NCI-H82 (cell line): ENCODE results near the gene TERC.
A peak's percentile ranks its signal among the peaks of the same experiment; 100 is the strongest.

Experiments
- DNase-seq: peaks from one replicate; lab custom pipeline; 2025; lab: John Stamatoyannopoulos, UW

Gene TERC

DNA sequence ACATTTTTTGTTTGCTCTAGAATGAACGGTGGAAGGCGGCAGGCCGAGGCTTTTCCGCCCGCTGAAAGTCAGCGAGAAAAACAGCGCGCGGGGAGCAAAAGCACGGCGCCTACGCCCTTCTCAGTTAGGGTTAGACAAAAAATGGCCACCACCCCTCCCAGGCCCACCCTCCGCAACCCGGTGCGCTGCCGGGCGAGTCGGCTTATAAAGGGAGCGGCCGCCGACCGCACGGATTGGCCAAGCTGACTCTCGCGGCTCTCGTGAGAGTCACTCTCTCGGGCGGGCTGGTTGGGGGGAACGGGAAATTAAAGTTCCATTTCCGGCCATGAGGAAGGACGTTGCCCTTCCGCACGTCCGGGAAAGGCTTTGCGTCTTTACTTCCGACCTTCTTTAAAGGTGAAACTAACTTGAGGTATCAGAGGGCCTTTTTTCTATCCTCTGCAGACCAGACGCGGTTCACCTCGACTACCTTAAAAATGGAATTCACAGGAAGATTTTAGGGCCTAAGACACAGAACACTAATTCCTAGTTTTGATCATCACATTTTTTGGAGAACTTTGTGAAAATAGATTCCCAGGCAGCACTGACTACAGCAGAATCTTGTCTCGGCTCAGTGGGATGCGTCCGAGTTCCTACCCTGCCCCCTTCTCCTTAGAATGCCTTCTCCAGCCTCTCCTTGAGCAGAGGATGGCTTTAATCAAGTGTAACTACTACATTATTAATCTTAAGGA lies at the start of gene TERC:
Gene TERC (minus strand): TSS at position 179 of the 731 bp plus-strand sequence.
- peak; percentile 85 for DNase-seq

DNA sequence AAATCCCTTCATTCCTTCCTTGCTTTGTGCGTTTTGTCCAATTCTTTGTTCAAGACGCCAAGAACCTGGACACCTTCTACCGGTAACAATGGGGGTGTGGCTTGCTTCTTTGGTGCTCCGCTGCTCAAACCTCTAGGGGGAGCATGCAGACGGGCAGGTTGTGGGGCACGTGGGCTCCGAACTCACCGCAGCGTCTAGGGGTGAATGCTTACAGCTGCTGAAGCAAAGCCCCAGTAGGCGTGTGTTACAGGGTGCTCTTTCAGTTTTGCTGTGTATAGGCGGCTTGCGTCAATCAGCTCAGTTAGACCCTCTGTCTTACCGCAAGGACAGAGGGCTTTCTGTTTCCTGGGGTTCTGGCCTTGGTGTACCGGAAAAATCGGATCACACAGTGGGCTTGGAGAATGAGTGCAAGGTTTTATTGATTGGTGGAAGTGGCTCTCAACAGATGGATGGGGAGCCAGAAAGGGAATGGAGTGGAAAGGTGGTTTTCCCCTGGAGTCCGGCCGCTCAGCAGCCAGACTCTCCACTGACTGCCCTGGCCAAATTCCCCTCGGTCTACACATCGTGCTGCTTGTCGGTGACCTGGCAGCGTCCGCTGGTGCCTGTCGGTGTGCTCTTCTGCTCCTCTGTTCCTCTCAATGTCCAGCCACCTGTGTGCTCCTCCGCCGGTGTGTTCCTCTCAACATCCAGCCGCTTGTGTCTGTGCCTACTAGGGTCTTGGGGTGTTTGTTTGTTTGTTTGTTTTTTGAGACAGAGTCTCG lies 49.1 kb upstream of the TERC start:
- peak; percentile 46 for DNase-seq

DNA sequence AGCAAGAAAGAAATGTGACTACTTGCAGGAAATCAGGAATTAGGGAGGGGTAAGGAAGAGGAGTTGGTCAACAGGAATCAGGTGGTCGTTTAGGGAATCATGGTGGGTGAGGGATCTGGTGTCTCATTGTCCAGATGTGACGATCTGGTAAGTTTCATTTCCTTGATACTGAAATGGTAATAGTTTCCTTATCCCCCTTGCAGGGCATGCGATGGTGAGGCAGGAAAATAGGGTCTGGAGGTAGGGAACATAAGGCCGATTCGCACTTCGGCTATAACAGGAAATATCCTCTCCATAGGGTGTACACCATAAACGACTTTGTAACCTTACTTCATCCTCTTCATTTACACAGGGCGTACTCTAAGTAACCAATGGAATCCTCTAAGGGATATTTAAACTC lies 48.4 kb upstream of the TERC start:
- no peak for DNase-seq

DNA sequence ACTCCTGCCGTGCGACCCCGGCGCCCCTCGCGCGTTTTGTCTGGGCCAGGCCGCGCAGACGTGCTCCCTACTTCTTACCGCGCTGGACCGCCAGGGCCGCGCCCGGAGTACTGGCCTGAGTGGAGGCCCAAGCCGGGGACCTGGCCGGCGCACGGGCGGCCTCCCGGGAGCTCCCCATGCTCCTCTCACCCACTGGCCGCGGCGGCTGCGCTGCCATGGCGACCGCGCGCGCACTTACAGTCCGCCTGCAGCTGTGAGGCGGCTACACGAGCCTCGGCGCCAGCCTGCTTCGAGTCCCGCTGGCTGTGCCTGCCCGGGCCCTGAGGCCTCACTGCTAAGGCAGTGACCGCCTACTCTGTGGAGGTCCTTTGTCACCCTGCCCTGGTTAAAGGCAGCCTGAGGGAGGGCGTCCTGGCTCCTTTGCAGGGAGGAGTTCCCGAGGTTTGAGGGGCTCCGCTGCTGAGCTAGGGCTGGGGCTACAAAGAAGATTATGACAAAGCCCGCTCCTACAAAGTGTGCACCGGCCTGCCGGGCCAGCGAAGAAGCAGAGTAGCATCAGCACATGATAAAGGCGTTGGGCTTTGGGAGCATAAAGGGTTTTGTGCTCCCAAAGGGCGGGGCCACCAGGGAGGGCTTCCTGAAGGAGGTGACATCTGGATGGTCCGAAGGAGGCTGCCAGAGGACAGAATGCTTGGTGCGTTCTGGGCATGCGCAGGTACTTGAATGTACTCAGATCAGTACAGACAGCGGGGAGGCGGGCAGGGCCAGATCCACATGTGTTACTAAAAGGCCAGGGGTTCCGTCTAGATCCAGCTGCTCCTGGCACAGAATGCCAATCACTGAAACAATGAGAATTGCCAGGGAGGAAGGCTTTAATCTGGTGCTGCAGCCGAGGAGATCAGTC lies 47.7 kb upstream of the TERC start, which contains the start of the genes LRRC34 and LRRIQ4:
Gene LRRC34 (minus strand): TSS at position 573 of the 904 bp plus-strand sequence. CDS start 356 bp downstream, at position 217.
Gene LRRIQ4 (plus strand): TSS at position 539 of the 904 bp plus-strand sequence. CDS start 9,052 bp downstream, outside the sequence.
- peak; percentile 94 for DNase-seq

DNA sequence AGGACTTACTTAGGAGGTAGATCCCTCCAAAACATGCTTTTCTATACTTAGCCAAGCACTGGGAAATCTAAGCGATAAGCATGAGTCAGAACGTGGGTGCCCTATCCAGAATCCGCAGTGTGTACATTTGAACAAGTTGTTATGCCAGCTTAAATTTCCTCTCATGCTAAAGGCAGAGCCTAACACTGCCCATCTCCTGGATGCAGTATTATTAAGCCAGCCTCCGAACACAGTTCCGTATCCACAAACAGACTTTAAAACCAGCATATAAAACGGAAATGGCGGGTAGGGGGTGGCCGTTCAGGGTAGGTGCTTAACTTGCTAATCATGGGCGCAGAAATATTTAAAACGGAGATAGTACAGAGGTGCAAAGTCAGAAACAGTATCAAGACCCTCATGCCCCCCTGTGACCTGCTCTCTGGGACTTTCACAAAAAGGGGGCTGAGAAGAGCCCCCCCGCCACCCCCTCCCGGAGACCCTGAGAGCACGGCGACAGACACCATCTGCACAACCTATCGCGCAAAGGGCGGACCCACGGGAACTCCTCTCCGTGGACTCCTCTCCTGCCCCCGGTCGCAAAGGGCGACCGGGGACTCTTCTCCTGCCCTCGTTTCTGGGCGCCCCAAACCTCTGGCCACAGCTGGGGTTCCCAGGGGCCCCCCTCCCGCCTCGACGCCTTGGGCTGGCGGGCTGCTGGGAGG lies 46.9 kb upstream of the TERC start:
- peak; percentile 71 for DNase-seq

DNA sequence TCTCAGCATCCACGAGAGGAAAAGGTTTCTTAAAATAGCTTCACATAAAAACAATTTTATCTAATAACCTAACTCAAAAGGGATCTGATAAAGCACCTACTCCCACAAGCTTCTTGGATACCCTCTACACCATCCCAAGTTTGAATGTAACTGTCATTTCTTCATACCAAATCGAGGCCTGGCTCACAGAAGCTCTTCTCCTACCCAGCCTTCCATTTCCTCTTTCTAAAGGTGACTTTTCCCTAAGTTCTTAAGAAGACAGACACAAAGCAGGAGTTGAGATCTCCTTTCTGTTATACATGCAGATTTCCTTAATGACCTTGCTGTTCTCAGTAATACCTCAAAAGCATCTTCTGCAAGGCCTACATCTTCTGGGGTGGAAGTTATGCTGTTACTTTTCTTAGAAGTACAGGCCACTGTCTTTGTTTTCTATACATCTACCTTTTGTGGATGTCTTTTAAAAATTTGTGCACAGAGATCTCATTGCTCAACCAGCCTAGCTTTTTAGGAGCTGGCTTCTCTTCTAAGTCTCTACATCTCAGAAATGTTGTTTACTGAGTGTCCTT lies 44.5 kb upstream of the TERC start:
- no peak for DNase-seq

DNA sequence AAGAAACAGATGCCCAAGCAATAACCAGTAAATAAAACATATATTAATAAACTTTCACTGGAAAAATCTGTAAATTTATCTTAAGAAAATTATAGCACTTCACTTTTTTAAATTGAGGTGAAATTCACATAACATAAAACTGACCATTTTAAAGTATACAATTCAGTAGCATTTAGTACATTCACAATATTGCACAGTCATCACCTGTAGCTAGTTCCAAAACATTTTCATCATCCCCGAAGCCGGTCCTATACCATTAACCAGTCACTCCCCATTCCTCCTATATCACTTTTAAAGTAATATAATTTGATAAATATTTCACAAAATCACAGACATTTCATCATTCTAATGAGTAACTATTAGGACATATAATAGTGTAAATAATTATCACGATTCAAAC lies 39.8 kb upstream of the TERC start:
- no peak for DNase-seq

DNA sequence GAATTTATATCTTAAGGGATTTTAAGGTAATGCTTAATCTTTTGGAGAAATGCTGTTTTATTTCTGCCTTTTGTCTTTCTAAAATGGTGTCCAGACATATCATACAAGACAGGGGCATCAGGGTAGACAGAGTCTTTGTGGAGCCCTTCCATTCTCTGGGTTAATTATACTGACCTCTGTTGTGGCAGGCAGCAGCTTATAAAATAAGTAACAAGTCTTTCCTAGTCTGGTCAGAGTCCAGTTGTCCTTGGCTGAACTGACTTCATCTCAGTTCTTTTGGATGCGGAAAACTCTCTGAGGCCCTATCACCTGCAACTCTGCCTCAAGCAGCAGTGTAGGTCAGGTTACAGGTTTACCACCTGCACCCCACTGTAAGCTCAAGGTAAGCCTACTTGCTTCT lies 27.5 kb upstream of the TERC start:
- no peak for DNase-seq

DNA sequence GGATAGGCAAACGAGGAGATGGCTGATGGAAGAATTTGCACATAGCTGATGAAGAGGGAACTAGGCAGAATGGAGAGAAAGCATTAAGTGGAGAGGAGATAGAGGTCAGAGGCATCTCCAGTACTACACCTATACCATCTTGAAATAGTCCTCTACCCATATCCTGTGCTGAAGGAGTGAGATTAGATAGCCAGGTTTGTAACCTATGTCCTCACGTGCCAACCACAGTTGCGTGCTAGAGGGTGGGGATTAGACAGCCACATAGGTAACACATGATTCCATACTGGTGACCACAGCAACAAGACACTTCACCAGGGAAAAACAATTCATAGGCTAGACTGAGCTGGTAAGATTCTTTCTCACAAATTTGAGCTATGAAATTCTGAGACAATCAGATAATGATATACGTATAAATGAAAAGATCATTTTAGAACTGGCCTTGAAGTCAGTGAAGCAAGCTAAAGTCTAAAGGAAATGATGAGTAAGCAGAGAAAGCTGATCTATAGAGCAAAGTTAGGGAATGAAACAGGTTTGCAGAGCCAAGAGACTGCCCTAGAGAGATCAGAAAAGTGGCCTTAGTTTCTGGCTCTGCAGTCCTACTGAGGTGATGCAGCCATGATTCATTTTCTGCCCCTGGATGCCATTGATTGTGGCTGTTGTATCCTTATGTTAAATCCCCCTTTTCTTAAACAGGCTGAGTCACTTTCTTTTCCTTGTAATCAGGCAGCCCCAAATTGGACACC lies 26.0 kb upstream of the TERC start:
- DNase-seq, result no peak

DNA sequence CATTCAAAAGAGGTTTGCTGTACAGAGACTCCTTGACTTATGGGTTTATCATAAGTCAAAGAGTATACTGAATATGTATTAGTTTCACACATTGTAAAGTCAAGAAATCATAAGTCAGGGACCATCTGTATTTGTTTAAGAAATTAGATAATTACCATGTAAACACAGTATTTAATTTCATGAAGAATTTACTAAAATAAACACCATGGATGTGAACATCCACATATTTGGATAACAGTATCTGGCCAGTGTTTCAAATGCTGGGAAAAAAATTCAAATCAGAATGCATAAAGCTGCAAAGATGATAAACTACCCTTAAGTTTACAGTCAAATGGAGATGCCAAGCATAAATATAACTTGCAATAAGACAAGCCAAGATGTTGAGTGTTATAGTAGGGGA lies 25.4 kb upstream of the TERC start:
- DNase-seq, result no peak

DNA sequence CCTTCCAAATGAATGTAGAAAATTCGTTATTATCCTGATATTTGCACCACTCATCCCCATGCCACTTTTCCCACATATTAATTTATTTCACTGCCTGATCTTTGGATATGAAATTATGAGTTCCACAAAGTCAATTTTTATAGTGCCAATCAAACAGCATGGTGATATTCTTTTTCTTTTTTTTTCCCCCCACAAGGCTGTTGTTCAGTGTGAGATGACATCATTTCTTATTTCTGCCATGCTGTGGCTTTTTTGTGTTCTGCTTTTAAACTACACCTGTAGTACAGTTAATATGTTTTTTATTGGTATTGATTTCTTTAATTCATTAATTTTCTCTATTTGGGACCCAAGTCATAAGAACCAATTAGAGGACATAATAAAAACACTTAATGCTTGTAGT lies 22.9 kb upstream of the TERC start:
- no peak for DNase-seq

DNA sequence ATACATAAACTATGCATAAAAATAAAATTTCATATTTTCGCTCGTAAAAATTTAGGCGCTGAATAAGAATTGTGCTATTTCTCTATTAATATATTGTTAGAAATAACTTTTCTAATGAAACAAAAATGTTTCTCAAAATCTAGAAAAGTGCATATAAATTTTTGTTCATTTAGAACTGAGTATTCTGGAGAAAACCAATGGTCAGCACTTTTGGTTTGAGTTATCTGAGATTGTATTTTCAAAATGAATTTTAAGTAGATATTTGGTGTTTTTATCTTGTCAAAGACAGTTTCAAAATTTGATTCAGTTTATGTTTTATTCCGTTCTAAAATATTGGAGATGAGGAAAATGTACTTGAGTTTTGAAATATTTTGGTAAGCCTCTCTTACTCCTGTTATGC lies 22.3 kb upstream of the TERC start:
- no peak for DNase-seq

DNA sequence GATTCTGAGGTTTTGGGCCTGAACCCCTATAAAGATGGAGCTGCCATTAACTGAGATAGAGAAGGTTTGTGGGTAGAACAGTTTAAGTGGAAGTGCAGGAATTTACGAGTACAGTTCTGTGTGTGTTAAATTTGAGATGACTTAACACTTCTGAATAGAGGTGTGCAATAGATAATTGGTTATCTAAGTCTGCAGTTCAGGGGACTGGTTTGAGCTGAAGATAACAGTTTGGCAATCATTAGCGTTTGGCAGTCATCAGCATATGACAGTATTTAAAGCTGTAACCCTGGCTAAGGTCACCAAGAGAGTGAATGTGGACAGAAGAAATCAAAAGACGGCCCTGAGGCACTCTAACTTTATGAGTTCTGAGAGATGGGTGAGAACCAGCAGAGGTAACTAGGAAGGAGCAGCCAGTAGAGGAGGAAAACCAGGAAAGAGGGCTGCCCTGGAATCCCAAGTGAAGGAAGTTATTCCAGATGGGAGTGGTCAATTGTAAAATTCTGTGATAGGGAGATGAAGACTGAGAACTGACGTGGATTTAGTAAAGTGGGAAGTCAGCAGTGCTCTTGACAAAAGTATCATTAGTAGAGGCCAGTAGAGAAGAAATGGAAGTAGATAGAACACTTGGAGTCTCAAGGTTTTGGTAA lies 16.5 kb upstream of the TERC start:
- no peak for DNase-seq

DNA sequence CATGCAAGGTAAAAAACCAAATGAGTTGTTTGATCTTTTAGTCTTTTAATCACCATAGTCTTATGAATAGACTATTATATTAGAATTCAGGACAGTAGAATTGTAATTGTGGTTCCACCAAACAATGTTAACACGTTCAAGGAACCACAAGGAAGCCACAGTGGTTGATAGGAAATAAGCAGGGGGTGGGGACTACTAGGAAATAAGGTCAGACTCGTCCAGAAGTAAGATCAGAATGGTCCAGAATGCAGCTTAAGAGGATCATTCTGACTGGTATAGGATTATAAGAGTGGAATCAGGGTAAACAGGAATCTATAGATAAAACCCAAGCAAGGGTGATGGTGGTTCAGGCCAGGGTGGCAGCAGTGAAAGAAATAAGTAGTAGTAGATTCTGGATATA lies 15.9 kb upstream of the TERC start:
- peak; percentile 21 for DNase-seq

DNA sequence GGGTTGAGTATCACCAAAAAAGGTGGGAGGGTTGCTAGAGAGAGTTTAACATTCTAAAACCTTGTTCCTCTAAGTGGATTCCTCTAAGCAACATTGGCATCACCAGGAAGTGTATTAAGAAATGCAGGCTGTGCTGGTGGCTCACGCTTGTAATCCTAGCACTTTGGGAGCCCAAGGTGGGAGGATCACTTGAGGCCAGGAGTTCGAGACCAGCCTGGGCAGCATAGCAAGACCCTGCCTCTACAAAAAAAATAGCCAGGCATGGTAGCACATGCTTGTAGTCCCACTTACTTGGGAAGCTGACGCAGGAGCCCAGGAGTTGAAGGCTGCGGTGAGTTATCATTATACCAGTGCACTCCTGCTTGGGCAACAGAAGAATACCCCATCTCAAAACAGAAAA lies 13.0 kb upstream of the TERC start:
- no peak for DNase-seq

DNA sequence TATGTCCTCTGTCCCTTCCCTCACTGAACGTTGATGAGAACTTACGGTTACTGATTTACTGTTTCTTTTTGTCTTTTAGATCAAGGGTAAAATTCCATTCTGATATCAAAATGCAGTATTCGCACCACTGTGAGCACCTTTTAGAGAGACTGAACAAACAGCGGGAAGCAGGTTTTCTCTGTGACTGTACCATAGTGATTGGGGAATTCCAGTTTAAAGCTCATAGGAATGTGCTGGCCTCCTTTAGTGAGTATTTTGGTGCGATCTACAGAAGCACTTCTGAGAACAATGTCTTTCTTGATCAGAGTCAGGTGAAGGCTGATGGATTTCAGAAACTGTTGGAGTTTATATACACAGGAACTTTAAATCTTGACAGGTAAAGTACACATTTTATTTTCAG lies 9.3 kb upstream of the TERC start:
- DNase-seq, result no peak

DNA sequence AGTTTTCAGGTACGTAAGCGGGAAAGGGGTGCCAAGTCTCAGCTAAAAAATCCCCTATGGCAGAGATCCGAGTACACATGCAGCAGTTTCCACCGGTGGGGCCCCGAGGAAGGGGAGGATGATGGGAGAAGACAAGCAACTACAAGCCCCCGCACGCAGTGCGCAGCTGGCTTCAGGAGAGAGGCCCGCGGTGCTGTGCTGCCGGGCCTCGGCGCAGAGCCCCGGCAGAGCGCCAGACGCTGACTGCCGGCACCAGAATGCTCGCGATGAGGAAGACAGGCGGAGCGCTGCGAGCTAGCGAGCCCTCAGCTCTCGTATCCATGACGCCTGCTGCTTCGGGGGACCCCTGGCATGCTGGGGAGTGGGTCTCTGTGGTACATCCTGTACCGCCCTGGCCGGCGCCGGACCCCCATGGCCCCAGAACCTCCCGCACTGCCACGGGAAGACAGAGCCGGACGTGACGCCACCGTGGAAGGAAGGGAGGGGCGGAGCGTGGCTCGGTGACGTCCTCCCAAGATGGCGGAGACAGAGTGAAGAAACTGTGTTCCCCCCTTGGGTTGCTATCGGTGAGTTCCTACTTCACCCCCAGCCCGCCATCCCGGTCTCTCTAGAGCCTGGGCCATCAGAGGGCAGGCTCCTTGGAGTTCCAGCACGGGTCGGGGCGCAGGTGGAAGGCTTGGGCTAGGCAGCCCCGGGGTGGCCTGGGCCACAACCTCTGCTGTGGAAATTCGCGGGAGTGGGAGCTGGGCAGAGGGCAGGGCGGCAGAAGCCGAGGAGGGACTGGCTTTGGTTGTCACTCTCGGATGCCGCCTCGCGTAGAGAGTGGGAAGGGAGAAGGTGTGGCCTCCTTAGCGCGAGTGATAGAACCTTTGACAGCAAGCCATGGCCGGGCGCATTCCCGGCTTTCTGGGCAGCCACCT lies 8.3 kb upstream of the TERC start, which contains the start of gene MYNN:
Gene MYNN (plus strand): TSS at position 500 of the 920 bp plus-strand sequence. CDS start 900 bp downstream, outside the sequence.
- peak; percentile 95 for DNase-seq

DNA sequence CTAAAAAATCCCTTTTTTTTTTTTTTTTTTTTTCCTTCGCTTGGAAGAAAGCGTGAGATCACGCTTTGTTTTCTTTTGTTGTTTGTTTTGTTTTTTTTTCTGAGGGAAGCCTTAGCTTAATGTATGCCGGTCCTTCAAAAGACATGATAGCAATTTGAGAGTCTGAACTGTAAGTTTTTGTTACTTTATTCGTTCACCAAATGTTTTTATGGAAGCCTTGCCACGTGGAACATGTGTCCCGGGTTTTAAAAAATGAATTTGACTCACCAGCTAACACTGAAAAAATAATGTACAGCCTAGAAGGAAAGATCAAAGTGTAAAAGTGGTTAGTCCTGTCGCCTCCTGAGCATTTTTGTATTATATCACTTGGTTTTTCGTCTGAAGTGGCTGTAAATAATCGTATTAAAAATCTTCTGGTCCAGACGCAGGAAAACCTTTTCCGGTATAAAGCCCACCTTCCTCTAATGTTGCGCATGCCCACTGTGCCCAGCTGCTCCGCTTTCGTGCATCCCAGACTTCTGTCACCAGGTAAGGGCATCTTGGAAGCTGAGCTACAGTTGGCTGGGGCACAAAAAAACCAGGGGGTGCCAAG lies 7.5 kb upstream of the TERC start:
- DNase-seq, result peak; percentile 95
